NK-92 treated with Interleukin-12 subunit alpha and Interleukin-12 subunit beta, amount 100 ng/mL, for 24 hours (cell line): ENCODE results near the gene GLS2.
"Not testable (repeated sequence)": the region's sequence is repeated elsewhere in the genome, so short reads cannot be mapped to it uniquely, and the experiment has no call there.

ENCODE experiments used
- DNase-seq: peaks from one replicate; lab custom pipeline; 2025; lab: John Stamatoyannopoulos, UW

The GLS2 gene

GRCh38 chr12:56493409-56494105 lies 5.6 kb upstream of the GLS2 start:
- DNase-seq = not testable (repeated sequence)

- no peak for DNase-seq
Measured at GRCh38 chr12:56490360-56490759, 2.4 kb upstream of the GLS2 start.

GRCh38 chr12:56487448-56488040 lies 417 bp downstream of the GLS2 start:
- no peak for DNase-seq

- no peak for DNase-seq
Measured at GRCh38 chr12:56486694-56487093, 1.3 kb downstream of the GLS2 start.

GRCh38 chr12:56484566-56484965 lies 3.4 kb downstream of the GLS2 start:
- DNase-seq = no peak

- no peak for DNase-seq
Measured at GRCh38 chr12:56479625-56480024, 8.3 kb downstream of the GLS2 start.

- DNase-seq = no peak
Measured at GRCh38 chr12:56477521-56478225, 10.3 kb downstream of the GLS2 start.

GRCh38 chr12:56476972-56477432 lies 11.0 kb downstream of the GLS2 start:
- DNase-seq = no peak

GRCh38 chr12:56476143-56476542 lies 11.8 kb downstream of the GLS2 start:
- DNase-seq = no peak

- DNase-seq = no peak
Measured at GRCh38 chr12:56474389-56474788, 13.6 kb downstream of the GLS2 start.

- DNase-seq = no peak
Measured at GRCh38 chr12:56469007-56469930, 18.7 kb downstream of the GLS2 start.

GRCh38 chr12:56468216-56469006 lies 19.6 kb downstream of the GLS2 start, which contains the start of gene SPRYD4:
SPRYD4 (plus strand) TSS chr12:56468578; CDS start chr12:56468592, 14 bp downstream.
- DNase-seq = peak; percentile 84

GRCh38 chr12:56462565-56462964 lies 25.4 kb downstream of the GLS2 start:
- no peak for DNase-seq

GRCh38 chr12:56461235-56462159 lies 26.5 kb downstream of the GLS2 start:
- no peak for DNase-seq

GRCh38 chr12:56457817-56458216 lies 30.1 kb downstream of the GLS2 start:
- DNase-seq = no peak

- no peak for DNase-seq
Measured at GRCh38 chr12:56454557-56454956, 33.4 kb downstream of the GLS2 start, which contains the start of gene MIP. MIP (minus strand) TSS chr12:56454657; CDS start chr12:56454613, 44 bp downstream.

- no peak for DNase-seq
Measured at GRCh38 chr12:56451147-56451546, 36.8 kb downstream of the GLS2 start.

- no peak for DNase-seq
Measured at GRCh38 chr12:56450241-56450640, 37.7 kb downstream of the GLS2 start.

GRCh38 chr12:56449622-56449984 lies 38.4 kb downstream of the GLS2 start:
- no peak for DNase-seq
